GM21423 (cell line): ENCODE data around the gene CCT8.

Source experiments
- ATAC-seq: cut with Tn5 transposase; IDR thresholded peaks from one replicate; pipeline ENCODE4 v1.9.1; 2021; ENCODE audit warnings: mild to moderate bottlenecking, moderate library complexity; ENCODE audit not compliant: unreplicated experiment

CCT8 gene, protein sequence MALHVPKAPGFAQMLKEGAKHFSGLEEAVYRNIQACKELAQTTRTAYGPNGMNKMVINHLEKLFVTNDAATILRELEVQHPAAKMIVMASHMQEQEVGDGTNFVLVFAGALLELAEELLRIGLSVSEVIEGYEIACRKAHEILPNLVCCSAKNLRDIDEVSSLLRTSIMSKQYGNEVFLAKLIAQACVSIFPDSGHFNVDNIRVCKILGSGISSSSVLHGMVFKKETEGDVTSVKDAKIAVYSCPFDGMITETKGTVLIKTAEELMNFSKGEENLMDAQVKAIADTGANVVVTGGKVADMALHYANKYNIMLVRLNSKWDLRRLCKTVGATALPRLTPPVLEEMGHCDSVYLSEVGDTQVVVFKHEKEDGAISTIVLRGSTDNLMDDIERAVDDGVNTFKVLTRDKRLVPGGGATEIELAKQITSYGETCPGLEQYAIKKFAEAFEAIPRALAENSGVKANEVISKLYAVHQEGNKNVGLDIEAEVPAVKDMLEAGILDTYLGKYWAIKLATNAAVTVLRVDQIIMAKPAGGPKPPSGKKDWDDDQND

DNA sequence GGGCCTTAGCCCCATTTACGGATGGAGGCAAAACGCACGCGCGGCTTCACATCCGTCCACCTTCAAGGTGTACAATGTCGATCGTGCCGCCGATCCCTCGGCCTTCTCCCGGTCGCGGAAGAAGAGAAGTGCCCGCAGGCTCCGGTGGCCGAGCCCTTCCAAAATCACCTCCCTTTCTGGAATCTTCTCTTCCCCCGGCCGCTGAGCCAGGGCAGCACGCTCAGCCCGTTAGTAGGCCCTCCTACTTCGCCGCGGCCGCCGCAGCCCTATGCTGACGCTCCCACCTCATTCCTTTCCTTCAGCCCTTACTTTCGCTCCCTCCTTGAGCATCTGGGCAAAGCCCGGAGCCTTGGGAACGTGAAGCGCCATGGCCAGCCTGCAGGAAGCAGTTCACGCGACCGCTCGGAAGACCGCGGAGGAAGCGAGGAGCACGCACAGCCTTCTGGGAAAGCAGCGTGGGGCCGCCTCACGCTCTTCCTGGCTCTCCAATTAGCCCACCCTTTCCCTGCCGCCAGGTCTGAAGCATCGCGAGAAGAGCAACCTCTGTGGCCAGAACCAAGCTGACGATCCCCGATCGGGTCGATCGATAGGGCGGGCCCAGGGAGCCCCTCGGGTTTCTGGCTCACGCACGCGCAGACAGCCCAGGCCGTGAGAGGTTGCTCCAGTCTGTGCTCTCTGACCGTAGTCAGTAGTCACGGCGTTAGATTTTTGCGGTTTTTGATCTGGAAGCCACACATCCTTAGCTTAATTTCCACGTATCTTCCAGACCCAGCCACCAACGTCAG is at the start of gene CCT8:
CCT8 (minus strand) TSS at position 427 of the 785 bp plus-strand sequence; CDS start at position 369, 58 bp downstream.
- ATAC-seq = peak; percentile 92

DNA sequence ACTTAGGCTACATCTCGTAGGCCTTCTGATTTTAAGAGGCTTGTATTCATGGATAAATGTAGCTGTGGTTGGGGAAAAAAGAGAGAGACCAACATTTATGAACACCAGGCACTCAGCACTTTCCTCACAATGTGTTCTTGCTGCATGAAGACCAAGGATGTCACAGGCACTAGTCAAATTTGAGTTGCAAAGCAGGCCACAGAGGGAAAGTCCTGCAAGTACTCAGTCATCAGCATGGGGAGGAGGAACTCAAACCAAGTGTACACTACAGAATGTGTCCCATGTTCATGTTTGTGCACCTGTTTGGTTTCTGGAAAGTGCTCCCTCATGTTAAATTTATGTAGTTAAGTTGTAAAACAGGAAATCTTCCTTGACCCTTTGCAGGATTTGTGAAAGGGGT is 48.3 kb upstream of the CCT8 start:
- ATAC-seq = peak; percentile 43

DNA sequence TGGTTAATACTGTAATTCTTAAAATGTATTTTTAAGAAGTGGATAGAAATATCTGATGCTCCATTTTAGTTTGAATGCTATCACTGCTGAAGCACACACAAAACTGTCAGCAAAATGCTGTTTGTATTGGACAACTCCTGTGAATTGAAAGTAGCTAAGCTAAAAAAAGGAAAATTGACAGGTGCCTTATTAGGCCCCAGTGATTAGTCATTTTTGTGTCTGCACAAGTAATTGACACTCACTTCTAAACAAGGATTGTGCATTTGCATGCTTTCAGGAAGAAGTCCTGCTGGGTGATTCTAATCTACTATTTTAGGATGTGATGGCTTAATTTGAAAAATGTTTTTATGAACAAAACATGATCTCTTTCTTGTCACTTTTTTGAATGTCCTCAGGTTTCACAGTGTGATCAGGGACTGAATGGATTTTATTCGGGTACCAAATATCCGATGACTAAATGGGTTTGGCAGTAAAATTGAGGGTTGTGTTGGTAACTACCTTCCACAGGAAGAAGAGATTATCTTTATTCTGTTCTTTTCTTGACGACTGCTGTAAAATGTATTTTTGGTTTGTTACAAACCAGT is 44.0 kb upstream of the CCT8 start:
- peak; percentile 51 for ATAC-seq

DNA sequence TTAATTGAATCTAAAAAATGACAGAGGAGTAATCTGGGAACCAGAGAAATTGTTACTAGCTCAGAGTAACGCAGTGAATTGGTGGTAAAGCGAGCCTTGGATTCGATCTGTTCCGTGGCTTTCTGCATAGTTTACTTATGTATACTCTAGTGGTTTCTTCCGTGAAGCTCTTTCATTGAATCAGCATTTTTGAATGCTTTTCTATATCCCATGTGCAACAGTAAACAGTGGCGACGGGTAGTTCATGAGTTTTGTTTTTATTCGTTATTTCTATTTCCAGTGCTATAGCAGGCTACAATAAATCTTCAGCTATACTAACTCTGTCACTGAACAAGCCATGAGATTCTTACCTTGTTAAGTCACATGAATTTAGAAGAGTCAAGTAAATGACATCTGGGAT is 42.5 kb upstream of the CCT8 start:
- ATAC-seq = no peak

DNA sequence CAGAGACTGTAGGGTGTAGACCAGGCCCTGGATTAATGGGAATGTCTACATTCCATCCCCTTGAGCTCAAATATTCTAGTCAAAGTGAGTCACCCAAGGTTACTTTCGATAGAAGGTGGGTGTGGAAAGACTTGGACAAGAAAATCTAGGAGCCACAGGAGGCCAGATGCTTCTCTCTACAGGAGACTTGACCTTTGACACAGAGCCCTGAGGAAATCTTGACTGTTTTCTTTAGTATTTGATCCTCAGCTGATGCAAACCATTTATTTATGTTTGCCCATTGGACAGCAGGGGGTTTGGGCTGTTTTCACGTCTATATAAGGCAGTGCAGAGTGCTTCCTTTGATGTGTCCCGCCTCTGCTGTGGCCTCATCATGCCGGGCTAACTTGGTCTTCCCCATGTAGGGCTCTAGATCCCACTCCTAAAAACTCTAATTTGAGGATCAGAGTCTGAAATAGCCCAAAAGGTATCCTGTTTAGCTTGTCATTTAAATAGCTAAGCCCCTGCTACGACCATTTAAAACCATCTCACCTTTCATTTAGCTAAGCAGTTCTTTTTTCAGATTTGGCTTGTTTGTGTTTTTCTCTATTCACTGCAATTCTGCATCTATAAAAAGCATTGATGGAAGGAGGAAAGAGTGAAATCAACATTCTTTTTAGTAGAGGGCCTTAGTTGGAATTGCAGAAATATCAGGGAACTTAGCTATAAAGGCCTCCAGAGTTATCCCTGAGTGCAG is 41.5 kb upstream of the CCT8 start:
- no peak for ATAC-seq

DNA sequence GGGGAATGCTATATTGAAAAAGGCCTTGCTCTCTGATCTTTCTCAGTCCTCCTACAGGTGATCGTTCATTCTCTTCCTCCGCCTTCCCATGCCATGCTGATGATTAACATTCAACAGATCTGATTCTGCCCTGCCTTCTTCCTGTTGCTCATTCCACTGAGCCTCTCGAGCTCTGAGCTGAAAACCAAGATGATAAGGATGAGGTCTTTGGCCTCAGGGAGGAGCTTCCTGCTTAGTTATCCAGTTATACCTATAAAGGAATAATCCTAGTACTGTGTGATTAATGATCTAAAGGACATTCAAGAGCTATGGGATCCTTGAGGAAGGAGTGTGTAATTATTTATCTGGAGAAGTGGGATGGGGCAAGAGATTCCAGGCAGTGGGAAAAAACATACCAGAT is 31.8 kb upstream of the CCT8 start:
- no peak for ATAC-seq

DNA sequence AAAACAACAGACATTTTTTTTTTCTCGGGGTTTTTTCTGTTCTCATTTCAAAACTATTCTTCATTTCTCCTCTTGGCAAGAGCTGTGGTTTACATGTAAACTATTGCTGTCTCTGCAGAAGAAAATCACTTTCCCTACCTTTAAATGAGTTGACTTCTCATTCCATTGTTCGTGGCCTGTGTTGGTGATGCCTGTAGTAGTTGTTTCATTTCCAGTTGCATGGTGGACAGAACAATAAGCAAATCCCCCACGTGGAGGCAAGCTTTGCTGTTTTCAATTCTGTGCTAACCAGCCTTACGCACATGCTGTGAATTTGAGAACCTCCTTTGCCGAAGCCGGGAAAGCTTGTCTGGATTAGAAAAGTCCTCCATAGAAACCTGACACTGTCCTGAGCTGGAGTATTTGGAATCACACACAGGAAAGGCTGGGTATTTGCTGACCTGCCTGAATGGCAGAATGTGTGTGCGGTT is 30.8 kb upstream of the CCT8 start:
- ATAC-seq = no peak

DNA sequence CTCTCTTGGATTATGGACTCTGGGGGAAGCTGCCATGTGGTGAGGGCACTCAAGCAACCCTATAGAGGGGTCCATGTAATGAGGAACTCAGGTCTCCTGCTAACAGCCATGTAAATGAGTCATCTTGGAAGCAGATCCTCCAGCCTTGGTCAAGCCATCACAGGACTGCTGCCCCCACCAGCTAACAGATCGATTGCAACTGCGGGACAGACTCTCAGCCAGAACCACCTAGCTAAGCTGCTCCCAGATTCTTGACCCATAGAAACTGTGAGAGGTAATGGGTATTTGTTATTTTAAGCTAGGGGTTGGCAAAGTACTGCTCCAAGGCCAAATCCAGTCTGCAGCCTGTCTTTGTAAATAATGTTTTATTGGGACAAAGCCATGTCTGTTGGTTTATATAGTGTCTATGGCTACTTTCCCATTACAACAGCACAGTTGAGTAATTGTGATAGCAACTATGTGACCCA is 29.4 kb upstream of the CCT8 start:
- no peak for ATAC-seq

DNA sequence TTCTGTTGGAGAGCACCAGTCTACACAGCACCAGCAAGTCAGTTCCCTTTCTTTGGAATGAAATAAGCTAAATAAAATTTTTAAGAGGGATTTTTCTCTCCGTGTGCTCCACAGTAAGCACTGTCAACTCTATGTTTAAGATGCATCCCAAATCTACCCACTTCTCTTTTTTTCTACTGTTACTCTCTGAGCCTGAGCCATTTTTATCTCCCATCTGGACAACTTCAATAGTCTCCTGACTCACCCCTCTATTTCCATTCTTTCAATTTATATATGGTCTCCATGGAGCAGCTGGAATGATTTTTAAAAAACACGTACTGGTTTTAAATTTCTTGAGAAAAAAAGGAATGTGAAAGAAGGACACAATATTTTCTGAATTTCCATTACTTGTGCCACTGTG is 24.7 kb upstream of the CCT8 start:
- no peak for ATAC-seq

DNA sequence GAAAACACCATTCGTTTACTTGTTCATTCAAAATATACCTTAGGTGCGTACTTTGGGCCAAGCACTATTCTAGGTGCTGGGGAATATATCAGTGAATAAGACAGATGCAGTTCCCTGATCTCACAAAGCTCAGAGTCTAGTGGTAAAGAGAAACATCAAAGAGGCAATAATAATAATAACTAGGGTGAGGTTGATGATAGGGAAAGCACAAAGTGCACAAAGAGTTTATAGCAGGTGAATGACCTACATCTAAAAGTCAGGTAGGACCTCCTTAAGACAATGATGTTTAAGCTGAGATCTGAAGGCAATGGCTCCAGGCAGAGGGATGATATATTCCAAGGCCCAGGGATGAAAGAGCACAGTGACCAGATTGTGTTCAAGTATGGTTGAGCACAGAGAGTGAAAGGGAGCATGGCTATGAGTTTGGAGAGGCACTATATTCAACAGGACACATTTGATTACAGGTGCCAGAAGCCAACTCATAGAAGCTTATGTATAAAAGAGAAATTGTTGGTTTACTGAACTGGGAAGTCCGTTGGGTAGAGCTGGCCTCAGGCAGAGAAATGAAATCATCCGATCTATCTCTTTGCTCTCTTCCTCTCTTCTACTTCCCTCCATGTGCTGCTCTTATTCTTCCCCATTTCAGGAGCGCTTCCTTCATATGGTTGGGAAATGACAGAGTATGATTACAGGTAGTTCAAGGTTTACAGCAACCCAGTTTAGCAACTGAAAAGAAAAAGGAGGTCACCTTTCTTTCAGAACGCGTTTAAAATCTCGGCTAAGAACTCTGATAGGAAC is 23.0 kb upstream of the CCT8 start:
- no peak for ATAC-seq

DNA sequence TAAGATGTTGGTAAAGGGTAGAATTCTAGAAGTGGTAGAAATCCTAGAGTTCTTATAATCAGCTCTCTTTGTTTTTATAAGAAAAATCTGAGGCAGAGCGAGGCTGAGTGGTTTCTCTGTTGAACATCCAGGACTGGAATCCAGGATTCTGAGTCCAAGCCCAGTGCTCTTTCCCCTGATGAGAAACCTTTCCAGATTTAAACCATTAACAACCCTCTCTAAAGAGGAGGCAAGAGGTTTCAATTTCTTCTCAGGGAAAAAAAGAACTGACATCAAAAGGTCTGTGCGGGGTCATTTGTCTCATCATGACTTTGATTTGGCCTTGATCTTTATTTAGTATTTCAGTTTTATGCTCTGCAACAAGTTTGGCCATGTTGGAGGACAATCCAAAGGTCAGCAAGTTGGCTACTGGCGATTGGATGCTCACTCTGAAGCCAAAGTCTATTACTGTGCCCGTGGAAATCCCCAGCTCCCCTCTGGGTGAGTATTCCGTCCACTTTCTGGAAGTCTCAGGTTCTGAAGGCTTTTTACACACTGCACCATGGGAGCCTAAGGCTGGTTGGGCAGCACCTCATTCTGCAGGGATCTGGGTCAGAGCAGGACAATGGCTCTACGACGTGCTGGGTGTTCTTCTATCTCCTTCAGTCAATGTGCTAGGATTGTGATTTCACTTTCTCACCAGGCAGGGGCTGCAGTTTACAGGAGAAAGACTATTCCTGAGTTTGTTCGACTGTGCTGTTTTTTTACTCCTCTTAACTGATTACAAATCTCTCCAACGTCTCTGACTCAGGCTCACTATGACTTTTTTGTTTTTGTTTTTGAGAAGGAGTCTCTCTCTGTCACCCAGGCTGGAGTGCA is 18.9 kb upstream of the CCT8 start:
- ATAC-seq = no peak

DNA sequence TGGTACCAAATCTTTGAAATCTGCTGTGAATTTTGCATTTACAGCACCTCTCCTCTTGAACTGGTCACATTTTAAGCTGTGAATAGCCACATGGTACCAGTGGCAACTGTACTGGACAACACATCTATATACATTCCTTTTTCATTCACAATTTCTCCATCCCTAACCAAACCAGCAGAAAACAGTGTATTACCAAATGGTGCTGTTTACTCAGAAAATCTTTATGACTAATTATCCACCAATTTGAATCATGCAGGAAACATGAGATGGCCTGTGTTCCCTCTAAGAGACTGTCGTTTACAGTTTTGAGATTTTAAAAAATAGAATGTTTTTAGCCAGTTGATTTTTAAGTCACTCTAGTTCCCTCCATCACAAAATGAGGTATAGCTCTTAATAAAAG is 17.6 kb upstream of the CCT8 start:
- no peak for ATAC-seq

DNA sequence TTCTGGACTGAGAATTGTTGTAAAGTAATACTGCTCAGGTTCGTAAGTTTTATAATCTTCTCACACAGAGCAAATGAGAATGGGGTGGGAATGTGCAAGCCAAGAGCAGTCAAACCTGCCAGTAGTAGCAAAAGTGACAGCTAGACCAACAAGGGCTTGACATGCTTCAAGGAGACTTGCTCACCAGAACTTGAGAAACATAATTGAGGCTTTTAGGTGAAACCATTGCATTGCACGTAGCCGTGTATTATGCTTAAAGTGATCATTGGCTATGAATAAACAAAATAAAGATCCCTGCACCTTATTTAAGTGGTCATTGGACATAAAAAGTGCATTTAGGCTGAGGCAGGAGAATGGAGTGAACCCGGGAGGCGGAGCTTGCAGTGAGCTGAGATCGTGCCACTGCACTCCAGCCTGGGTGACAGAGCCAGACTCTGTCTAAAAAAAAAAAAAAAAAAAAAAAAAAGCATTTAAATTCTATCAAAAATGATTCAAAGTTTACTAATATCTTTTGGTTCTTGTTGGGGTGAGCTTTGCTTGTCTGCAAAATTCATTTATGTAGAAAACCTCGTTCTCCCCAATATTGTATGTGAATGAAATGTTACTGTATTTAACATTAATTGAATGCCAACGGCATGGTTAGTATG is 11.8 kb upstream of the CCT8 start:
- no peak for ATAC-seq

DNA sequence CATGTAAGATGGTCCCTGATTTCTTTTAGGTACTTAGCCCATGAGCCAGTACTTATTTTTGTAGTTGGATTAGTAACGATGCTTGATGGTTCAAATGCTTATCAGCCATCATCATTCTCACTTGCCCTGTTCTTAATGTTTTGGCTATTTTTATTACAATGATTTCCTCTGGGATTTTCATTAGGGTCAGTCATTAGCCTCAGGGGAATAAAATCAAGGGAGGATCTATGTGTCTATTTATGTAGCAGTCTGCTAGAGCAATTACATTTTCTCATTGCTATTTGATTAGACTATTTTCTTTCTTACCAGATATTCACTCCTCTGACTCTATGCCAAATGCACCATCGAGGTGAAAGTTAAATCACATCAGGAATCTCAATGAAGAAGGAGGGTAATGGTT is 10.9 kb upstream of the CCT8 start:
- ATAC-seq = no peak

DNA sequence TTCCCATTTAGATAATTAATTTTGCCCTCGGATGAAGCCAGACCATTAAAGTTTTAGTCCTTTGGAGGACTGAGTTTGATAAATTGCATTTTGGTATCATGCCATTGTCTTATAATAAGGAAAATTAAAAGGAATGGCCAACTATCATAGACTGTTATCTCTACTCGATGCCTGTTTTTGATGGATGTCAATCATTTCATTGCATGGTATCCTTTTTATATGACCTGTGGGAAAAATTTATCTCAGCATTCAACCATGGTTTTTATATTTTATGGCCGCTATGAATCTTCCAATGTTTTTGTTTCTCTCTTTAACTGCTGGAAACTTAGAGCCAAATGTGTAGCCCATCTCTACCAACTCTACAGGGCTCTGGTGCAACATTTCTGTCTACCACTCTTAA is 9.9 kb upstream of the CCT8 start:
- ATAC-seq = no peak

DNA sequence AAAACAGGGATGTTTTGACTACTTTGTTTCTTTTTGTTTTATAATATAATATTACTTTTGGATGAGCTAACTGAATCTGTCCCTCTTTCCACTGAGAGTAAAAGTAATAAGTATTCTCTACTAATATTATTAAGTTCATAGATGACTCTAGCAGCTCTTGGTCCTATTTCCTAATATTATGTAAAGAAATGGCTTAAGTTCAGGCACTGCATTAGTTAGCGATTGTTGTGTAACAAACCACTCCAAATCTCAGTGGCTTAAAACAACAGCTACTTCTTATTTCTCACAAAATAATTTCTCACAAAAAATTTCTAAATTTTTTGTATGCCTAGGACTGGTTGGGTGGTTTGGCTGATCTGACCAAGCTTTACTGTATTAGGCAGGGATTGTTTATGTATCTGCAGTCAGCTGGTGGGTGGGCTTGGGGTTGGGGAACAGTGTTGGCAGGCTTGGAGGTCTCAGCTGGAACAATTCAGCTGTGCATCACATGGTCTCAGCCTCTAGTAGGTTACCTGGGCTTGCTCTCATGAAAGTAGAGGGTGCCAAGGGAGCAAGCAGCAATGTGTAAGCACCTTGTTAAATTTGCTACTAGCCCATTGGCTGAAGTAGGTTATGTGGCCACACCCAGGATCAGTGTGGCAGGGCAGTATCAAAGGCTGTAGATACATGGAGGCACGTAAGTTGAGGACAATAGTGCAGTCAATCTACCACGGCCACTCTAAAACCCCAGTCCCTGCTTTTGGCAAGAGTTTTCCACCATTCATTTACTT is 8.8 kb upstream of the CCT8 start:
- ATAC-seq = no peak

DNA sequence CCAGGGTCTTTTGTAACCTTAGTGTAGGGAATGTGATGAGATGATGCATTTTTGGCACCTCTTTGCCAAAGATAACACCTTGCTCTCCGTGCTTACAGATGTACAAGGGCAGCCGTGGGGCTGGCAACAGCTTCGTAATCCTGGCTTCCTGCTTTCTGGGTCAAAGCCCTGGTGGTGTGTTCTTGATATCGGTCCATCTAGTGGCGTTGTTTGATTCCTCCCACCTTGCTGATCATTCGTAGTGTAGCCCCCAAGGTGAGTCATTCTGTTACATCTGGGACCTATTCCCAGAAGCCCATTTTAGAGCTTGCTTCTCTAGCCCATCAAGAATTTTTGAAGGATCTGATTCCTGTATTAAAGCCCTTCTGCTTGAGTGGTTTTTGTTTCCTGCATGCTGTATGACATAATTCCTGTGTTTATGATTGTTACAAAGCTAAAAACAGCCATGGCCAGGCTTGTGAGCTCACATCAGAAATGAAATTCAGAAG is 7.0 kb upstream of the CCT8 start:
- ATAC-seq = no peak
